Measurements from ENCODE around the gene SPIRE2.

SPIRE2 gene

GRCh38 chr16:89890886-89891657 is 62.8 kb downstream of the SPIRE2 start:
- no peak for DNase-seq
- intact Hi-C loops (cut with DNase I), result no loop called here

GRCh38 chr16:89892055-89892630 is 63.9 kb downstream of the SPIRE2 start:
- no peak for DNase-seq
- intact Hi-C loops (cut with DNase I), result no loop called here

GRCh38 chr16:89892635-89893034 is 64.4 kb downstream of the SPIRE2 start:
- intact Hi-C loops (cut with DNase I), result no loop called here
- DNase-seq, result peak in 1 of 10 donors; percentile 60

GRCh38 chr16:89893642-89894548 is 65.6 kb downstream of the SPIRE2 start:
- intact Hi-C loops (cut with DNase I), result no loop called here
- no peak for DNase-seq

- no peak for DNase-seq
- intact Hi-C loops (cut with DNase I), result no loop called here
Measured at GRCh38 chr16:89895482-89896250, 67.4 kb downstream of the SPIRE2 start.

- intact Hi-C loops (cut with DNase I), result no loop called here
- DNase-seq, result no peak
Measured at GRCh38 chr16:89897204-89897603, 68.9 kb downstream of the SPIRE2 start.

GRCh38 chr16:89898201-89898967 is 70.1 kb downstream of the SPIRE2 start:
- intact Hi-C loops (cut with DNase I), result no loop called here
- DNase-seq, result no peak

GRCh38 chr16:89899879-89900481 is 71.7 kb downstream of the SPIRE2 start:
- DNase-seq, result no peak
- intact Hi-C loops (cut with DNase I), result no loop called here

- DNase-seq, result no peak
Measured at GRCh38 chr16:89900885-89901284, 72.6 kb downstream of the SPIRE2 start.

GRCh38 chr16:89902980-89903379 is 74.7 kb downstream of the SPIRE2 start:
- intact Hi-C loops (cut with DNase I), result no loop called here
- DNase-seq, result no peak

More at GRCh38 chr16:89900885-89901284, 72.6 kb downstream of the SPIRE2 start:
- intact Hi-C loops (cut with DNase I), result no loop called here

GRCh38 chr16:89903908-89904515 is 75.7 kb downstream of the SPIRE2 start:
- DNase-seq, result no peak
- intact Hi-C loops (cut with DNase I), result no loop called here

GRCh38 chr16:89904606-89905510 is 76.6 kb downstream of the SPIRE2 start:
- intact Hi-C loops (cut with DNase I), result no loop called here

GRCh38 chr16:89905511-89906139 is 77.3 kb downstream of the SPIRE2 start:
- intact Hi-C loops (cut with DNase I), result no loop called here
- DNase-seq, result no peak

More at GRCh38 chr16:89904606-89905510, 76.6 kb downstream of the SPIRE2 start:
- no peak for DNase-seq

GRCh38 chr16:89906140-89907025 is 78.1 kb downstream of the SPIRE2 start:
- intact Hi-C loops (cut with DNase I), result no loop called here
- no peak for DNase-seq

- intact Hi-C loops (cut with DNase I), result no loop called here
Measured at GRCh38 chr16:89907055-89907814, 79.0 kb downstream of the SPIRE2 start.

GRCh38 chr16:89908236-89908635 is 80.0 kb downstream of the SPIRE2 start:
- no peak for DNase-seq
- intact Hi-C loops (cut with DNase I), result no loop called here

More at GRCh38 chr16:89907055-89907814, 79.0 kb downstream of the SPIRE2 start:
- no peak for DNase-seq

Measured in posterior cingulate gyrus (tissue), 11 donors.